Jurkat, Clone E6-1 (cell line): ENCODE results near the gene FOXD1.
A peak's percentile ranks its signal among the peaks of the same experiment; 100 is the strongest.
"Not testable (repeated sequence)": the region's sequence is repeated elsewhere in the genome, so short reads cannot be mapped to it uniquely, and the experiment has no call there.

Experiments used
- DNase-seq: peaks from one replicate; pipeline ENCODE4 v3.0.0-alpha.2; 2011; ENCODE audit warnings: low read depth, low spot score
- H3K4me3 ChIP-seq: 2 replicates; pipeline ENCODE4 v1.5.1; 2011; ENCODE audit warnings: mild to moderate bottlenecking, low read length, control low read depth, moderate library complexity

Gene FOXD1

GRCh38 chr5:73469878-73470277 is 21.3 kb upstream of the FOXD1 start:
- no peak overlapping the region for H3K4me3 ChIP-seq
- DNase-seq, result no peak

DNA sequence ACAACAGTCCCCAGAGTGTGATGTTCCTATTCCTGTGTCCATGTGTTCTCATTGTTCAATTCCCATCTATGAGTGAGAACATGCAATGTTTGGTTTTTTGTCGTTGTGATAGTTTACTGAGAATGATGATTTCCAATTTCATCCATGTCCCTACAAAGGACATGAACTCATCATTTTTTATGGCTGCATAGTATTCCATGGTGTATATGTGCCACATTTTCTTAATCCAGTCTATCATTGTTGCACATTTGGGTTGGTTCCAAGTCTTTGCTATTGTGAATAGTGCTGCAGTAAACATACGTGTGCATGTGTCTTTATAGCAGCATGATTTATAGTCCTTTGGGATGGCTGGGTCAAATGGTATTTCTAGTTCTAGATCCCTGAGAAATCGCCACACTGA is 20.1 kb upstream of the FOXD1 start:
- DNase-seq, H3K4me3 ChIP-seq: not testable (repeated sequence)

- H3K4me3 ChIP-seq, result no peak overlapping the region
- DNase-seq, result no peak
These were observed 15.6 kb upstream of the FOXD1 start for GRCh38 chr5:73464016-73464745.

GRCh38 chr5:73460133-73460532 is 11.6 kb upstream of the FOXD1 start:
- no peak overlapping the region for H3K4me3 ChIP-seq
- no peak for DNase-seq

DNA sequence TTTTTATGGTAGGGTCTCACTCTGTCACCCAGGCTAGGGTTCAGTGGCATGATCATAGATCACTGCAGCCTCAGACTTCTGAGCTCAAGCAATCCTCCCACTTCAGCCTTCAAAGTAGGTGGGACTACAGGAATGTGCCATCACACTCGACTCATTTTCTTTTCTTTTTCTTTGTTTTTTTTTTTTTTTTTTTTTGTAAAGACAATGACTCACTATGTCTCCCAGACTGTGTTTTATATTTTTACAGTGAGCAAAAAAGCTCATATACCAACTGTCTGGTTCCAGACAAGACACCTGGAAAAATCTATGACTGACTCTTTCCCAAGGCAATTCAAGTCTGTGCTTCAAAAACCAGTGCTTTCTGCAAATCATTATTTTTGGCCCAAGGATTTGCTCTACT is 10.8 kb upstream of the FOXD1 start:
- no peak for DNase-seq
- H3K4me3 ChIP-seq, result no peak overlapping the region

DNA sequence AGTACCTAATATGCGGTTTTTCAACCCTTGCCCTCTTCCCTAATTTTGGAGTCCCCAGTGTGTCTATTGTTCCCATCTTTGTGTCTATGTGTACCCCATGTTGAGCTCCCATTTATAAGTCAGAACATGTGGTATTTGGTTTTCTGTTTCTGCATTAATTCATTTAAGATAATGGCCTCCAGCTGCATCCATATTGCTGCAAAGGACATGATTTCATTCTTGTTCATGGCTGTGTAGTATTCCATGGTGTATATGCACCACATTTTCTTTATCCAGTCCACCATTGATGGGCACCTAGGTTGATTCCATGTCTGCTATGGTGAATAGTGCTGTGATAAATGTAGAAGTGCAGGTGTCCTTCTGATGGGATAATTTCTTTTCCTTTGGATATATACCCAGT is 7.9 kb upstream of the FOXD1 start:
- DNase-seq, H3K4me3 ChIP-seq: not testable (repeated sequence)

DNA sequence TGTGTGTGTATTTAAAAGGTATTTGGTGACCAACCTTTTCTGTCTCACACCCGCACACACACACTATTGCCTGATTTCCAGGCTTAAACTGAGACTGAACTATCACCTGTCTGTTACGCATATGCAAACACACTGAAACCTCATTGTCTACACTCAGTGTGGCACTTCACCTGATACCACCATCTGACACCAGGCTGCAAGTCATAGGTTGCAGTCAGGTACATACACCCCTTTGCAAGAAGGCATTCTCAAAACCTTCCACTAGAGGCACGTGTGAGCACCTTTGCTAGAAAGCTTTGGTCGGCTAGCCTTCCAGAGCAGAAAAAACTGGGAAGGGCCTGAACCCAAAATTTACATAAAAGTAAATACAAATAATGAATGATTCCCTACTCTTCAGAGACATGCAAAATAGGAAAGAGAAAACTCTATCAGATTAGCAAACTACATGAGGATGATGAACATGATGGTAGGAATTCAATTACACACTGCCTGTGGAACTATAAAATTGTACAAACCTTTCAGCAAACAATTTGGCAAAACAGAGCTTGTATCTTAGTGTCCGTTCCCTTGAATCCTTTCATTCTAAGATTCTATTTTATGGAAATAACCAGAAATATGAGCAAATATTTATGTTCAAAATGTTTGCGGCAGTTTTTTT is 5.9 kb upstream of the FOXD1 start:
- peak; percentile 40 for DNase-seq
- H3K4me3 ChIP-seq, result no peak overlapping the region

DNA sequence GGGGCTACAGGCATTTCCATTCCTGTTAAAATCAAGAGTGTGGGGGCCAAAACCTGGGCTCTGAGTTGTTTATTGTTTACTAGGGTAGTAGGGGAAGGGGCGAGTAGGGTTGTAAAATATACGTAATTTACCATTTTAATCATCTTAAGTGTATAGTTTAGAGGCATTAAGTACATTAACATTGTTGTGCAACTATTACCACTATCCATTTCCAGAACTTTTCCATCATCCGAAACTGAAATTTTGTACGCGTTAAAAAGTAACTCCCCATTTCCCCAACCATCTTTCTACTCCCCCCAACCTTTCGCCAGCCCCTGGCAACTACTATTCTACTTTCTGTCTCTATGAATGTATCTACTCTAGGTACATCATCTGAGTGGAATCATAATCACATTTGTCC is 3.6 kb upstream of the FOXD1 start:
- no peak overlapping the region for H3K4me3 ChIP-seq
- no peak for DNase-seq

DNA sequence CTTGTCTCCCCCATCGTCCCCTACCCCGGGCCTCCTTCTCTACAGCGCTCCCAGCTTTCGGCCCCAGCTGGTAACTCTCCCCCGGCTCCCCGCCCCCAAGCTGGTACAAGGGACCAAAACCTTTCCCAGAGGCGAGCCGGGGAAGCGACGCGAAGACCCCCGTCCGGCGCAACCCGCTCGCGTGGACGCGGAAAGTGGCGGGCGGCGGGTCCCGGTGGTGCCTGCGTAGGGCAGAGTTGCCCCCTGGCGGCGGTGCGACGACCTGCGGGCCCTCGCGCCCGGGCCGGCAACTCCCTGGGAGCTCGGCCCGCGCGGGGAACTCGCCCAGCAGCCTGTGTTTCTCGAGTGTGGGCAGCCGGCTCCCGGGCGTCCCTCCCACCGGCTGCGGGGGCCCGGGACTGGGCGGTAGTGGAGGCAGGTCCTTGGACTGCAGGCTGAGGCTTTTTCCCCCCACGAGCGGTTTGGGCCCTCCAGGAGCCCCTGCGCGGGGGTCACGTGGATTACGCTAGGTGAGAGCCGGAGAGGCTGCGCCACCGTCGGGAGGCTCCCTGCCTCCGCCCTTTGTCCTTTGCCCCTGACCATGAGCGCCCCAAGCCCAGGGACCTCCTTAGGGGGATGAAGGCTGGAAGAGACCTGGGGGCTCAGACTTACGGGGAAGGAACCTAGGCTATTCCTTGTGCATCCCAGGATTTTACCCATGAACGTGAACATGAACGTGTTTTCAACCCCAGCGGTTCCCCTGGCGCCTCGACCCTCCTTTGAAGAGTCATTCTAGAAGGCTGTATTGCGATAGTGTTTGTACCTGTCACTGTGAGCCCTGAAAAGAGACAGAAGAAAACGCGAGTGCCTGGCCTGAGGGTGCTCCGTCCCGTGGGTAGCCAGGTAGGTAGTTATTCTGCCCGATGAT is 2.9 kb upstream of the FOXD1 start:
- peak overlapping the region; percentile 13; the same call in 1 of the 2 replicates for H3K4me3 ChIP-seq
- DNase-seq, result peak; percentile 24

DNA sequence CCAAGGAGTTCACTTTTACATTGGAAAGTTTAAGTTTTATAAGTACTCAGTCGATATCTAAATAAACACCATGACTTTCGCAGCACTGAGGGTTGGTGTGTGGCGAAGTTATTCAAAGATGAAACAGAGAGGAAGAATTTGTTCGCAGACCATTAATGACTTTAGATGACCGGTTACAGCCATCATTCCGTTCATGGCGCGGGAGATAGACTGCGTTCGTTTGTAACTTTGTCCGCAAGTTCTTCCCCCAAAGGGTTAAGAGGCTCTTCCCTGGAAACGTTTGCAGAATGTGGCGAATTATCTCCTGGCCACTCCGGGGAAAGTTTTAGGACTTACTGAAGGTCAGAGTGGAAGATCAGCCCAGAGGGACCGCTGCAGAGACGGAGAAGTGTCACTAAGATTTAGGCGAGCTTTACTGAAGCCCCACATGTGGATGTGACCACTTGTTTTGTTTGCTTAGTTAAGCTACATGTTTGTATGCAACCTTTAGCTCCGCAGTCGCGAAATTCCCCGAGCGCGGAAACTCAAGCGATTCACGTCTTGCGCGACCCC is 2.2 kb upstream of the FOXD1 start:
- DNase-seq, result no peak
- H3K4me3 ChIP-seq, result no peak overlapping the region

DNA sequence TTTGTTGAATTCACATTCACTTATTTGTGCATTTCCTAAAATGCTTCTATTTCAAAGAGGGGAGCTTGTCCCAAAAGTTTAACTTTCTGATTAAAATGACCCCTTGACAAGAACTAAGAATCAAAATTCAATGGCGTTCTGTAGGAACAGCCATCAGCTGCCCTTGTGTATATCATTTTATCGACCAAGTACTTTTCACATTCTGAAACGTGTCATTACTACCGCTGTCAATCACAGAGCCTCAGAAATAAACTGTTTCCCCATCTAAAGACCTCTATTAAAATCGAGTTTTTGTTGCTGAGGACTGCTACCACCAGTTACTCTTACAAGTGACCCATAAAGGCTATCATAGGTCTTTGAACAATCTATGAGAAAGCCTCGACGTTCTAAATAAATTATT is 1.6 kb upstream of the FOXD1 start:
- no peak overlapping the region for H3K4me3 ChIP-seq
- no peak for DNase-seq

DNA sequence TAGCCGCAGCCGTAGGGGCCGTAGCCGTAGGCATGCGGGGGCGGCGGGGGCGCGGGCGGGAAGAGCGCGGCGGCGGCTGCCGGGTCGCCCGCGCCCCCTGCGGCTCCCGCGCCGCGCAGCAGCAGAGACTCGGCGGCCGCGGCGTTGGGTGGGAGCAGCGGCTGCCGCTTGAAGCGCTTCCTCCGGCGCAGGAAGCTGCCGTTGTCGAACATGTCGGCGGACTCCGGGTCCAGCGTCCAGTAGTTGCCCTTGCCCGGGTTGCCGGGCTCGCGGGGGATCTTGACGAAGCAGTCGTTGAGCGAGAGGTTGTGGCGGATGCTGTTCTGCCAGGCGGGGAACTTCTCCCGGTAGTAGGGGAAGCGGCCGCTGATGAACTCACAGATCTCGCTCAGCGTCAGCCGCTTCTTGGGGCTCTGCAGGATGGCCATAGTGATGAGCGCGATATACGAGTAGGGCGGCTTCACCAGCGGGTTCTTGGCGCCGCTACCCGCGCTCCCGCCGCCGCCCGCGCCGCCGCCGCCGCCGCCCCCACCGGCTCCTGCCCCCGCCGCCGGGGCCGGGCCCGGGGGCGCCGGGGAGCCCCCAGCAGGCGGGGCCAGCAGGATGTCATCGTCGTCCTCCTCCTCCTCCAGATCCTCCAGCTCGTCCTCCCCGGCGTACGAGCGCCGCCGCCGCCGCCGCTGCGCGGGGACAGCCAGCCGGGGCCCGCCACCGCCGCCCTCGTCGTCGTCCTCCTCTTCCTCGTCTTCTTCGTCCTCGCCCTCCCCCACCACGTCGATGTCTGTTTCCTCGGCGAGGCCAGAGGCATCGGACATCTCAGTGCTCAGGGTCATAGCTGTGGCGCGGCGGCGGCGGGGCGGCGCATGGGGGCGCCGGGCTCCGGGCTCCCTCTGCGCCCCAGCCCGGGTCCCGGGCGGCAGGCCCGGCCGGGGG is 781 bp downstream of the FOXD1 start:
- peak; percentile 19 for DNase-seq
- H3K4me3 ChIP-seq, result peak overlapping the region; percentile 55

- no peak overlapping the region for H3K4me3 ChIP-seq
- DNase-seq, result no peak
These were observed 1.7 kb downstream of the FOXD1 start for GRCh38 chr5:73446631-73447529.

DNA sequence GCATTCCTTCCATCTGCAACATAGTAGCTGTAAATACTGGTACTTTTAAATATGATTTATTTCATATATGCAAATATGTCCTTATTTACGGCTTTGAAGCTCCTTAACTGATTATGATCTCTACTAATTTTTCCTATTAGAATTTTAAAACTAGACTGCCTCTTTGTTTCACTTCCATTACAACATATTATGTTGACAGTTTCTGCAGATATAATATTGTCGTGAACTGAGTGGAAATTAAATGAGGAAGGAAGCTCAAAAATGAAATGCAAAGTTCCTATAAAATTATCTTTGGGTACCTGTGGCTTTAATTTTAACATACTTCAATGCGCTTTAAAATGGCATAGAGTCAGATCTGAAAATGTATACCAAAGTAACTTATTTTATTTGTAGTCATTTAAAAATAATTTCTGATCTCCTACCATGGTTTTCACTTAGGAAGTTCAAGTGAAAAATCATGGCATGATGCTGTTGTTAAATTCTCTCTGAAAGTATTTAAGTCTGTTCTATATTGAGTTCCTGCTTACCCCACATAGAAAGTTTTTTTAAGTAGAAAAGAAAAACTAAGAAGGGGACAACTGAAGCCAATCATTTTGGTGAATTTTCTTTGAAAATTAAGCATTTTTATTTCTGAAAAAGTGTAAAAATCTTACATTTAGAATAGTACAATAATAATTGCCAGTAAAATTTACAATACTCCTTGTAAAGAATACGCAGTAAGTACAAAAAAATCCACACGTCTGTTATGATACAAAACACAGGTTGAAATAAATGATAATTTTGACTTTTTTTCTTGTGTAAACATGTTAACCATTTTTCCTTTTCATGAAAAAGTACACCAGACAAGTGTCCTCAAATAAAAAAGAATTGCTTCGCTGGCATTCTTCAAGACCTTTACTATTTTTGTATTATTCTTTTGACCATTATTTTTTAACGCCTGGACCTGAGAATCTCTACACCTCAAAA is 2.6 kb downstream of the FOXD1 start:
- DNase-seq, result no peak
- no peak overlapping the region for H3K4me3 ChIP-seq

DNA sequence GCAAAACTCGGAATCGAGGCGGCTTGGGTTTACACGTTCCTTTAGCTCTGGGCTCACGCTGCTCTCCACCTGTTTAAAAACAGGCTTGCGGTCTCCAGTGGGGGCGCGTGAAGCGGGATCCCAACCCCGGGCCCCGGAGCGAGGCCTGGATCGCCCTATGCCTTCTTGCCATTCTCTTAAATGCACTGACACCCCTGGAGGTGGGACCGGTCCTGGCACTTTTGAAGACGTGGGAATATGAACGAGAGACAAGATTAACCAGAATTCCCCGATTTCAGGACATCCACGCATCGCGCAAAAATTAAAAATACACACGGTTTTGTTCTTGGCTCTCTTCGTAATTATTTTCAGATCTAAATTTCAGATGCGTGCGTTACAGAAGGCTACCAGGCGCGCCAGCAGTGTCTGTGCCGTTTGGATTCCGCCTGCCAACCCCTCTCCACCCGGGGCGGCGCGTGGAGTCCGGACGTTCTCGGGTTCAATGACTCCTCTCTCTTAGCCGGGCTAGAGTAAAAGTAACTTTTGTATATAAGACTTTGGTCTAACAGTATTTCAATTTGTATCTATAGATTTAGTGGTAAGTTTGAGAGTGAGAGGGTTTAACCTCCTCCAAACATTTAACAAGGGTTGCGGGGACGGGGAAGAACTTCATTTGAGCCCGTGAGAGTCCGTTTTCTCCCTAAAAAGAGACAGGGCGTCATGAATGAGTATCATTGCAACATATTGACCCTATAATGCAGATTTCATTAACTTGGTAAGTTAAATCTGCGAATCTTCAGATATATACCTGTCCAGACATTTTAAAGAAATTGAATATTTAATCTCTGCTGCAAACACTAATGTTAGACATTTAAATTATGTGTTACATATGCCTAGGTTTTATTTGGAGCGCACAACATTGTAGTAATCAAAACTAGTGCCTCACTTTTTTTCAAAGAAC is 3.8 kb downstream of the FOXD1 start:
- no peak overlapping the region for H3K4me3 ChIP-seq
- DNase-seq, result no peak
